ENCODE data around the gene PLPP1.

Gene PLPP1

GRCh38 chr5:55485073-55485472 lies 49.7 kb downstream of the PLPP1 start:
- no peak overlapping the region for H3K4me3 ChIP-seq (ENCODE audit: low read length)
- no peak for TF ChIP-seq CTCF (conservative IDR thresholded peaks at IDR 0.05; ENCODE audit: low read length)
- DNase-seq (ENCODE audit: low read depth) = no peak

- DNase-seq (ENCODE audit: low read depth) = no peak
- no peak for TF ChIP-seq CTCF (conservative IDR thresholded peaks at IDR 0.05; ENCODE audit: low read length)
- H3K4me3 ChIP-seq (ENCODE audit: low read length) = no peak overlapping the region
Measured at GRCh38 chr5:55484531-55484930, 50.2 kb downstream of the PLPP1 start.

- H3K4me3 ChIP-seq (ENCODE audit: low read length) = no peak overlapping the region
- TF ChIP-seq CTCF (conservative IDR thresholded peaks at IDR 0.05; ENCODE audit: low read length) = no peak
Measured at GRCh38 chr5:55483885-55484284, 50.9 kb downstream of the PLPP1 start.

GRCh38 chr5:55481293-55481855 lies 53.4 kb downstream of the PLPP1 start:
- no peak for TF ChIP-seq CTCF (conservative IDR thresholded peaks at IDR 0.05; ENCODE audit: low read length)
- no peak overlapping the region for H3K4me3 ChIP-seq (ENCODE audit: low read length)
- peak; percentile 63 for DNase-seq (ENCODE audit: low read depth)

More at GRCh38 chr5:55483885-55484284, 50.9 kb downstream of the PLPP1 start:
- no peak for DNase-seq (ENCODE audit: low read depth)

- no peak overlapping the region for H3K4me3 ChIP-seq (ENCODE audit: low read length)
- no peak for TF ChIP-seq CTCF (conservative IDR thresholded peaks at IDR 0.05; ENCODE audit: low read length)
- DNase-seq (ENCODE audit: low read depth) = peak; percentile 53
Measured at GRCh38 chr5:55480781-55481180, 54.0 kb downstream of the PLPP1 start.

- H3K4me3 ChIP-seq (ENCODE audit: low read length) = no peak overlapping the region
- TF ChIP-seq CTCF (conservative IDR thresholded peaks at IDR 0.05; ENCODE audit: low read length) = no peak
- DNase-seq (ENCODE audit: low read depth) = no peak
Measured at GRCh38 chr5:55472642-55473041, 62.1 kb downstream of the PLPP1 start.

GRCh38 chr5:55471468-55471867 lies 63.3 kb downstream of the PLPP1 start:
- TF ChIP-seq CTCF (conservative IDR thresholded peaks at IDR 0.05; ENCODE audit: low read length) = no peak
- no peak overlapping the region for H3K4me3 ChIP-seq (ENCODE audit: low read length)
- DNase-seq (ENCODE audit: low read depth) = no peak

All from AG10803 (cell line).